ENCODE data around the gene NOC2L. TPM values are rescaled to one million over a fixed set of nuclear protein-coding genes. Genes with fewer than 3 reads are reported as not detected.
"Not testable (repeated sequence)": the region's sequence is repeated elsewhere in the genome, so short reads cannot be mapped to it uniquely, and the experiment has no call there.

NOC2L gene
- total RNA-seq, 2 donors from 2014 or later = 72.7 to 90.0 TPM

DNA sequence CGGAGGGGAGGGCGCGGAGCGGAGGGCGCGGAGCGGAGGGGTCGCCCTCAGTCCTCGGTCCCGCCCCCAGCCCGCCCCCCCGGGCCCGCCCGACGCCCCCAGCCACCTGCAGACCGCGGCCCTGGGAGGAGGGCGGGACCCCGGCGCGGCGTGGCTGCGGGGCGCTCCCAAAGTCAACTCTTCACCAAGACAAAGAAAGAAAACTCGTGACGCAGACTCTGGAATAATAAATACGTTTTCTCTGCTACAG is 39.6 kb upstream of the NOC2L start:
- ATAC-seq (replicated peaks in 1 of 2) (no peak), DNase-seq (no peak)
- no peak overlapping the region for H3K27ac Mint-ChIP-seq
- peaks cover 40% of the 10 kb centered on the region for H3K27me3 Mint-ChIP-seq (ENCODE audit: low read depth)
- no peaks in the 10 kb centered on the region for H3K9me3 Mint-ChIP-seq
- peaks cover 11% of the 10 kb centered on the region for H3K4me1 Mint-ChIP-seq (ENCODE audit: low read depth)
- H3K4me3 Mint-ChIP-seq = peak overlapping the region; percentile 32 to 55
- peaks cover 0 to 2% of the 10 kb centered on the region in 2 donors for H3K36me3 Mint-ChIP-seq (ENCODE audit: insufficient read depth in 2 of 2)

DNA sequence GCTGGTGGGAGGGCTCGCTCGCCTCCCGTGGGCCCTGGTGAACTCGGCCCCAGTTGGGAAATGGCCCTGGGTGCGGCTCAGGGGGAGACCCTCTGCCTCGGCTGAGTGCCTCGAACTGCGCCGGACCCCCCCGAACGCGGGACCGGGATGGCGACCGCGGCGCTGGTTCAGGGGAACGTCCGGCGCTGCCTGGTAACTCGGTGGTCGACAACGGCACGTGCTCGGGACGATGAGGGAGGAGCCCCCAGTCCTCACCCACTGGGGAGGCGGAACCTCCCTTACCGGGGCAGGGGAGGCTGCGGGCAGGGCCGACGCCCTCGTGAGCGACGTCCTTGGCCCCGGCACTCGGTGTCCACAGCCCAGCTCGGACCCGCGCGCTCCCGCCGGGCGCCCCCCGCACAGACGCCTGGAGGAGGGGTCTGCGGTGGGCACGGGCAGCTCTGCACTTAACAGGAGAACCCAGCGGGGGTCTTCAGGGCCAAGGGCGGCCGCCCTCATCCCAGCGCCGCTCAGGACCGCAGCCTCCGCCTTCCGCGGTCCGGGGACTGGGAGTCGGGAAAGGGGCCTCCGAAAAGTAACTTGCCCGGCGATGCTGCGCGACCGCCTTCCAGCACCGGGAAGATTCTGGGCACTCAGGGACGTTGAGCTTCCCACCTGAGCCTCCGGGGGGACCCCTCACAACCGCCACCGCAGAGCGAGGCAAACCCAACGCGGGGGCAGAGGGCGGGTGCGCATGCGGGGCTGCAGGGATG is 39.1 kb upstream of the NOC2L start:
- H3K36me3 Mint-ChIP-seq (ENCODE audit: insufficient read depth in 2 of 2) = peaks cover 0 to 2% of the 10 kb centered on the region in 2 donors
- H3K4me3 Mint-ChIP-seq = peak overlapping the region in 1 of 2 donors; percentile 55
- no peak overlapping the region for H3K27ac Mint-ChIP-seq
- DNase-seq (no peak), ATAC-seq (replicated peaks in 1 of 2) (no peak)
- H3K9me3 Mint-ChIP-seq = no peaks in the 10 kb centered on the region
- peaks cover 12% of the 10 kb centered on the region for H3K4me1 Mint-ChIP-seq (ENCODE audit: low read depth)
- H3K27me3 Mint-ChIP-seq (ENCODE audit: low read depth) = peaks cover 37% of the 10 kb centered on the region

DNA sequence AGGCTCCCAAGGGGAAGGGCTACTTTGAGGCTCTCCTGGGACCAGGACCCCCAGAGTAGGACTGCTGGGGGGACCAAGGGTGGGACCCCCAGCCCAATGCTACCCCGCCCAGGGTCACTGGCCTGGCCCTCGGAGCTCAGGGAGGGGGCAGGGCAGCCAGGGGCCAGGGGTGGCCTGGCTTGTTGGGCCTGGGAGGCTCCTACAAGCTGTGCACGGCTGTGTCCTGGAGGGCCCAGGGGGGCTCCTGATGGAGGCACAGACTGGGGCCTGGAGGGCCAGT is 38.6 kb upstream of the NOC2L start:
- ATAC-seq (replicated peaks in 1 of 2) (no peak), DNase-seq (no peak)
- no peaks in the 10 kb centered on the region for H3K9me3 Mint-ChIP-seq
- H3K36me3 Mint-ChIP-seq (ENCODE audit: insufficient read depth in 2 of 2) = peaks cover 2% of the 10 kb centered on the region in 2 donors
- no peak overlapping the region for H3K27ac Mint-ChIP-seq
- peaks cover 33% of the 10 kb centered on the region for H3K27me3 Mint-ChIP-seq (ENCODE audit: low read depth)
- peaks cover 17% of the 10 kb centered on the region for H3K4me1 Mint-ChIP-seq (ENCODE audit: low read depth)
- peak overlapping the region in 1 of 2 donors; percentile 40 for H3K4me3 Mint-ChIP-seq

DNA sequence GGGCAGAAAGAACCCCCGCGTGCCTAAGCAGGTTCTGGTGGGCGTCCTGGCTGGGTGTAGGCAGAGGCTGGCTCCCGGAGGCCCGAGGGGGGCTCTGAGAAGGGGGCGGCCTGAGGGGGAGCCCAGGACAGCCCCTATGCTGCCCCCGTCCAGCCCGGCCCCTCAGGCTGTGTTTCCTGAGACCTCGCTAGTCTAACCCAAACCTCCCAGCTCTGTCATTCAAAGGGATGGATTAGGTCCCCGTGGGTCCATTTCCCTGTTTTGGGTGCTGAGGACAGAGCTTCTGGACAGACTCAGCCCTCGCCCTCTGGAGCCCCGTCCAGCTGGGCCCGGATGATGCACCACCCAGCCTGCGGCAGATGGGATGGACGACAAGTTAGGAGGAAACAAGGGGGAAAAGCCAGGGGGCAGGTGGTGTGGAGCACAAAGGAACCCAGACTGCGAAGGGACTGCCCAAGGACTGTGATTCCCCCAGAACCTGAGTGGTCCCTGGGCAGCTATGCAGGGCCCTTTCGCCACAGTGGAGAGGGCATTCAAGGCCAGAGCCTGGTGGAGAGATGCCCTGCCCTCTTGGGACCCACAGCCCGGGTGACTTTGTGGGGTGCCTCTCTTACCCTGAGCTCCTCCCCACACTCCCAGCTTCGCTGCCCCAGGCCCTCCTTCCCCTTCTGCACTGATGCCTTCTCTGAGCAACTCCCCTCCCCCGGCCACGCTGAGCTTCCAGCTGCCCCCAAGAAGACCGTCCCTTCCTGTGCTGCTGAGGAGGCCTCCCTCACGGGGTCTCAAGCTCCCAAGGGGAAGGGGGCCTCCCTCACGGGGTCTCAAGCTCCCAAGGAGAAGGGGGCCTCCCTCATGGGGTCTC is 38.0 kb upstream of the NOC2L start:
- no peaks in the 10 kb centered on the region for H3K9me3 Mint-ChIP-seq
- no peak overlapping the region for H3K27ac Mint-ChIP-seq
- peak overlapping the region in 1 of 2 donors; percentile 40 for H3K4me3 Mint-ChIP-seq
- DNase-seq (no peak), ATAC-seq (replicated peaks in 1 of 2) (no peak)
- H3K4me1 Mint-ChIP-seq (ENCODE audit: low read depth) = peaks cover 23% of the 10 kb centered on the region
- H3K36me3 Mint-ChIP-seq (ENCODE audit: insufficient read depth in 2 of 2) = peaks cover 5 to 7% of the 10 kb centered on the region in 2 donors
- peaks cover 33% of the 10 kb centered on the region for H3K27me3 Mint-ChIP-seq (ENCODE audit: low read depth)

DNA sequence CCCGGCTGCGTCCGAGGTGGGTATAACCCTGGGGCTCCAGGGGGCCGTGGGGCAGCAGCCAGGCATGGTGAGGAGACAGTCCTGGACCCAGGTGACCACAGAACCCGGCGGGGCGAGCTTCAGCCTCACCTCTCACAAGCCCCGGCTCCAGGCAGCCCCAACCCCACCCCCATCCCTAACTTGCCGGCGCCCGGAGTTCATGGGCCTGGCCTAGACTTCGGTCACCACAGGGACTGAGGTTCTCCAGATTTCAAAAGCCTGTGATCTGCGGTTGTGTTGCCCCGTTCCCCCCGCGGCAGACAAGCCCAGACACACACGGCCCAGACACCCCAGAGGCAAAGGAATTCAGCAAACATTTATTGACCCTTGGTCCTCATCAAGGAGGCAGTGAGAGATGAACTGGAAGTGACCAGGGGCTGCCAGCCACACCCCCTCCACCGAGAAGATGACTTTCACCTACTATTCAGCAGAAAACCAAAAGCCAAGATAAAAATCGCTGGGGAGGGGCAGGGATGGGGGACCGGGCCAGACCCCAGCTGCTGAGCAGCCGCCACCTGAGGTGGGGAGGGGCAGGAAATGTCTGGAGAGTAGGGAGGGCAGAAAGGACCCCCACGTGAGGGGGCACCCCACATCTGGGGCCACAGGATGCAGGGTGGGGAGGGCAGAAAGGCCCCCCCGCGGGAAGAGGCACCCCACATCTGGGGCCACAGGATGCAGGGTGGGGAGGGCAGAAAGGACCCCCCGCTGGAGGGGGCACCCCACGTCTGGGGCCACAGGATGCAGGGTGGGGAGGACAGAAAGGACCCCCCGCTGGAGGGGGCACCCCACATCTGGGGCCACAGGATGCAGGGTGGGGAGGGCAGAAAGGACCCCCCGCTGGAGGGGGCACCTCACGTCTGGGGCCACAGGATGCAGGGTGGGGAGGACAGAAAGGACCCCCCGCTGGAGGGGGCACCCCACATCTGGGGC is 36.9 kb upstream of the NOC2L start:
- Mint-ChIP-seq H3K36me3 (ENCODE audit: insufficient read depth in 2 of 2) (peaks cover 5 to 10% of the 10 kb centered on the region in 2 donors), H3K27ac (no peak overlapping the region), H3K27me3 (ENCODE audit: low read depth) (peaks cover 32% of the 10 kb centered on the region), H3K9me3 (peaks cover 0 to 2% of the 10 kb centered on the region in 2 donors), H3K4me3 (peak overlapping the region in 1 of 2 donors; percentile 61), H3K4me1 (ENCODE audit: low read depth) (peaks cover 34% of the 10 kb centered on the region)
- ATAC-seq (replicated peaks in 1 of 2) (no peak), DNase-seq (no peak)

DNA sequence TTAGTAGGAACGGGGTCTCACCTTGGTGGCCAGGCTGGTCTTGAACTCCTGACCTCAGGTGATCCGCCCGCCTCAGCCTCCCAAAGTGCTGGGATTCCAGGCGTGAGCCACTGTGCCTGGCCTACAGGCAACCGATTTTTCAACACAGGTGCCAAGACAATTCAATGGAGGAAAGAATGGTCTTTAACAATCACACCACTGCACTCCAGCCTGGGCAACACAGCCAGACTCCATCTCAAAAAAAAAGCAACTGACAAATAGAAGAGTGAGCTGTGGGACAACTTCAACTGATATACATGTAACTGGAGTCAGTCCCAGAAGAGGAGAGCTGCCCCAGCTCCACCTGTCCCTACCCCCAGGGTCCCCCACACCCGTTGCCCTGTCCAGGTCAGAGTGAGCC is 35.5 kb upstream of the NOC2L start:
- not testable (repeated sequence) for H3K27ac Mint-ChIP-seq; H3K36me3 Mint-ChIP-seq (ENCODE audit: insufficient read depth in 2 of 2); H3K4me3 Mint-ChIP-seq; ATAC-seq (replicated peaks in 1 of 2); H3K9me3 Mint-ChIP-seq; DNase-seq
- H3K4me1 Mint-ChIP-seq (ENCODE audit: low read depth) = peaks cover 34% of the 10 kb centered on the region
- peaks cover 33% of the 10 kb centered on the region for H3K27me3 Mint-ChIP-seq (ENCODE audit: low read depth)

DNA sequence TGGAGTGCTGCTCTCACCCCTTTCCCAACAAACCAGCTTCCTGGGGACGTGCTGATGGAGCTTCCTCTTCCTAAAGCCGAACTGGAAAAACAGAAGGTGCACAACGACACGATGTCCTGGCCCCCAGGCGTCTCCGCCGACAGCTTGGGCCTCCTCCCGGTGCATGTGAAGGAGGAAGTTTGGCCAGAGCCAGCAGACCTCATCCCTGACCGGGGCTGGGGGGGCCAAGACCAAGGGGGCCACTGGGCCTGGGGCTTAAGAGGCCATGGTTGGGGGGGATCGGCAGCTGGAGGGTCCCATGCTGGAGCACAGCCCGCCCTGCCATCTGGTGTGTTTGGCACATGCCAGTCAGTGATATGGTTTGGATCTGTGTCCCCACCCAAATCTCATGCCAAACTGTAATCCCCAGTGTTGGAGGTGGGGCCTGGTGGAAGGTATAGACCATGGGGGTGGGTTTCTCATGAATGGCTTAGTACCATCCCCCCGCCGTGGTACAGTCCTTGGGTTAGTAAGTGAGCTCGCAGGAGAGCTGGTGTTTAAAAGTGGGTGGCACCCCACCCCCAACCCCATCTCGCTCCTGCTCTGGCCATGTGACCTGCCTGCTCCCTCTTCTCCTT is 34.4 kb upstream of the NOC2L start:
- no peak for ATAC-seq (replicated peaks in 1 of 2)
- H3K36me3 Mint-ChIP-seq (ENCODE audit: insufficient read depth in 2 of 2) = peaks cover 3 to 11% of the 10 kb centered on the region in 2 donors
- H3K27ac Mint-ChIP-seq = no peak overlapping the region
- peaks cover 0 to 2% of the 10 kb centered on the region in 2 donors for H3K9me3 Mint-ChIP-seq
- no peak for DNase-seq
- H3K4me1 Mint-ChIP-seq (ENCODE audit: low read depth) = peaks cover 39% of the 10 kb centered on the region
- peaks cover 44% of the 10 kb centered on the region for H3K27me3 Mint-ChIP-seq (ENCODE audit: low read depth)
- no peak overlapping the region for H3K4me3 Mint-ChIP-seq

DNA sequence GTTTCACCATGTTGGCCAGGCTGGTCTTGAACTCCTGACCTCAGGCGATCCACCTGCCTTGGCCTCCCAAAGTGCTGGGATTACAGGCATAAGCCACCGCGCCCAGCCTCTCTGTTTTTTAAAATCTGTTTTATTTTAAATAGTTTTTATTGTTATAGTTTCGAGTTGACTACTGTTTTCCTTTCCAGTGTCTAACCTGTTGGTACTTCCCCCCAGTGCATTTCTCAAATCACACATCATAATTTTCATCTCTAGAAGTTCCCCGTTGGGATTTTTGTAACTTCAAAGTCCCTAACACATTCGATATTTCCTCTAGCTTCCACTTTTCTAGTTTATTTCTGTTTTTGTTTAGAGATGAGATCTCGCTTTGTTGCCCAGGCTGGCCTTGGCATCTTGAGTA is 33.3 kb upstream of the NOC2L start:
- H3K27ac Mint-ChIP-seq = no peak overlapping the region
- ATAC-seq (replicated peaks in 1 of 2) (peak; percentile 55 to 72), DNase-seq (no peak)
- peaks cover 39% of the 10 kb centered on the region for H3K4me1 Mint-ChIP-seq (ENCODE audit: low read depth)
- peaks cover 0 to 2% of the 10 kb centered on the region in 2 donors for H3K9me3 Mint-ChIP-seq
- peaks cover 3 to 11% of the 10 kb centered on the region in 2 donors for H3K36me3 Mint-ChIP-seq (ENCODE audit: insufficient read depth in 2 of 2)
- peak overlapping the region; percentile 36 to 64 for H3K4me3 Mint-ChIP-seq
- peaks cover 43% of the 10 kb centered on the region for H3K27me3 Mint-ChIP-seq (ENCODE audit: low read depth)

DNA sequence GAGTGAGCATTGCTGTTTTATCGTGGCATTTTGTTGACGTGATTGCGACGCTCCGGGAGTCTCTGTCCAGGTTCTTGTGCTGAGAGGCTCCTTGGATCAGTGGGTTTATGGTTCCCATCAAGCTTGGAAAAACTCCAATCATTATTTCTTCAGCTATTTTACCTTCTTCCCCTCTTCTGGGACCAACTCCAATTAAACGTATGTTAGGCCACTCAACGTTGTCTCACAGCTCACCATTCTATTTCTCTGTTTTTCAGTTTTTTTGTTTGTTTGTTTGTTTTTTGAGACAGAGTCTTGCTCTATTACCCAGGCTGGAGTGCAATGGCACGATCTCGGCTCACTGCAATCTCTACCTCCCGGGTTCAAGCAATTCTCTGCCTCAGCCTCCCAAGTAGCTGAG is 32.8 kb upstream of the NOC2L start:
- Mint-ChIP-seq H3K36me3 (ENCODE audit: insufficient read depth in 2 of 2) (peaks cover 3 to 11% of the 10 kb centered on the region in 2 donors), H3K4me3 (peak overlapping the region in 1 of 2 donors; percentile 64), H3K4me1 (ENCODE audit: low read depth) (peaks cover 39% of the 10 kb centered on the region), H3K9me3 (peaks cover 0 to 2% of the 10 kb centered on the region in 2 donors), H3K27ac (no peak overlapping the region), H3K27me3 (ENCODE audit: low read depth) (peaks cover 38% of the 10 kb centered on the region)
- DNase-seq = no peak
- no peak for ATAC-seq (replicated peaks in 1 of 2)

DNA sequence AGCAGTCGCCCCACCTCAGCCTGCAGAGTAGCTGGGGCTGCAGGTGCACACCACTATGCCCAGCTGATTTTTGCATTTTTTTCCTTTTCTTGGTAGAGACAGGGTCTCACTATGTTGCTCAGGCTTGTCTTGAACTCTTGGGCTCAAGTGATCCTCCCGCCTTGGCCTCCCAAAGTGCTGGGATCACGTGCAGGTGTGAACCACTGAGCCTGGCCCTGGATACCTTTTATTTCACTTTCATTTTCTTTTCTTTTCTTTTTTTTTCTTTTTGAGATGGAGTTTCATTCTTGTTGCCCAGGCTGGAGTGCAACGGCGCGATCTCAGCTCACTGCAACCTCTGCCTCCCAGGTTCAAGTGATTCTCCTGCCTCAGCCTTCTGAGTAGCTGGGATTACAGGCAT is 32.2 kb upstream of the NOC2L start:
- Mint-ChIP-seq H3K36me3 (ENCODE audit: insufficient read depth in 2 of 2) (peaks cover 3 to 11% of the 10 kb centered on the region in 2 donors), H3K4me1 (ENCODE audit: low read depth) (peaks cover 39% of the 10 kb centered on the region), H3K27me3 (ENCODE audit: low read depth) (peaks cover 36% of the 10 kb centered on the region)
- not testable (repeated sequence) for ATAC-seq (replicated peaks in 1 of 2); DNase-seq; H3K4me3 Mint-ChIP-seq; H3K9me3 Mint-ChIP-seq; H3K27ac Mint-ChIP-seq

DNA sequence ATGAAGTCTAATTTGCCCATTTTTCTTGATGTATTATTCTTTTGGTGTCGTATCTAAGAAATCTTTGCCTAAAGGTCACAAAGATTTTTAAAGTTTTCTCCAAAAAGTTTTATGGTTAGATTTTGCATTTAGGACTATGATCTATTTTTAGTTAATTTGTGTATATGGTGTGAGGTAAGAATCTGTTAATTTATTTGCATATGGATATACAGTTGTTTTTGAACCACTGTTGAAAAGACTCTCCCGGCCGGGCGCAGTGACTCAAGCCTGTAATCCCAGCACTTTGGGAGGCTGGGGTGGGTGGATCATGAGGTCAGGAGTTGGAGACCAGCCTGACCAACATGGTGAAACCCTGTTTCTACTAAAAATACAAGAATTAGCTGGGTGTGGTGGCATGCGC is 29.0 kb upstream of the NOC2L start:
- H3K4me3 Mint-ChIP-seq = not testable (repeated sequence)

DNA sequence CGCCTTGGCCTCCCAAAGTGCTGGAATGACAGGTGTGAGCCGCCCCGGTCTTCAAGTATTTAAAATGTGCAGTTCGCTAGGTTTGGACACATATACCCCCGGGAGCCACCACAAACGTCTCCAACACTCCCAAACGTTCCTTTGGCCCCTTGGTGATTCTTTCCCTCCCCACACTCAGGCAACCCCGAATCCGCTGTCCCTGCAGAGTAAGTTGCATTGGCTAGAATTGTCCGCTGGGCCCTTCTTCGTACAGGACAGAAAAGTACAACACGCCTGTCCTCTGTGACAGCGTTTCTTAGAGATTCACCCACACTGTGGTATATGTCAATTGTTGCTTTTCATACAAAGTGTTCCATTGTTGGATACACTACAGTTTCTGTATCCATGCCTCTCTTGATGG is 26.1 kb upstream of the NOC2L start:
- Mint-ChIP-seq H3K4me1 (ENCODE audit: low read depth) (peaks cover 5% of the 10 kb centered on the region), H3K4me3 (no peak overlapping the region), H3K27ac (no peak overlapping the region), H3K36me3 (ENCODE audit: insufficient read depth in 2 of 2) (peaks cover 0 to 2% of the 10 kb centered on the region in 2 donors), H3K27me3 (ENCODE audit: low read depth) (peaks cover 28% of the 10 kb centered on the region), H3K9me3 (no peaks in the 10 kb centered on the region)
- no peak for DNase-seq
- no peak for ATAC-seq (replicated peaks in 1 of 2)

More for the DNA sequence above, 29.0 kb upstream of the NOC2L start:
- not testable (repeated sequence) for ATAC-seq (replicated peaks in 1 of 2); H3K9me3 Mint-ChIP-seq; DNase-seq; H3K27ac Mint-ChIP-seq
- Mint-ChIP-seq H3K4me1 (ENCODE audit: low read depth) (peaks cover 27% of the 10 kb centered on the region), H3K36me3 (ENCODE audit: insufficient read depth in 2 of 2) (peaks cover 3 to 11% of the 10 kb centered on the region in 2 donors), H3K27me3 (ENCODE audit: low read depth) (peaks cover 28% of the 10 kb centered on the region)
